IMR-90 (cell line): ENCODE measurements around the gene ESYT1.

Experiments used
- CTCF ChIP-seq: conservative IDR thresholded peaks from 2 replicates; pipeline ENCODE4 v1.5.1; 2012; ENCODE audit warnings: mild to moderate bottlenecking, low read depth, low read length, improper control_type of control experiment
- FOS ChIP-seq: fragments of 150-350 bp; IDR thresholded peaks from 2 replicates; pipeline ENCODE4 v1.6.1; 2016; ENCODE audit warnings: low read depth, low read length
- MXI1 ChIP-seq: IDR thresholded peaks from 2 replicates; pipeline ENCODE4 v1.6.1; 2012; ENCODE audit warnings: low read depth, mild to moderate bottlenecking, low read length, moderate library complexity, borderline replicate concordance
- POLR2A ChIP-seq: IDR thresholded peaks from 2 replicates; pipeline ENCODE4 v1.6.1; 2012; ENCODE audit warnings: mild to moderate bottlenecking, low read depth, low read length
- RAD21 ChIP-seq: IDR thresholded peaks from 2 replicates; pipeline ENCODE4 v1.6.1; 2012; ENCODE audit warnings: low read length, improper control_type of control experiment
- SMC3 ChIP-seq: fragments of 150-350 bp; IDR thresholded peaks from 2 replicates; pipeline ENCODE4 v1.6.1; 2016; ENCODE audit warnings: low read depth, mild to moderate bottlenecking, antibody characterized with exemption, low read length, moderate library complexity
- USF2 ChIP-seq: fragments of 150-350 bp; IDR thresholded peaks from 2 replicates; pipeline ENCODE4 v1.6.1; 2017; ENCODE audit warnings: mild to moderate bottlenecking, antibody characterized with exemption, low read length, low read depth

- TF ChIP-seq RAD21 (no peak), POLR2A (no peak), CTCF (no peak), USF2 (no peak), SMC3 (no peak), MXI1 (no peak), FOS (no peak)
Observed at GRCh38 chr12:56192582-56192981, 64.5 kb downstream of the ESYT1 start.
